HCT116 (cell line): Measurements from ENCODE around the gene PTF1A. TPM values are rescaled to one million over a fixed set of nuclear protein-coding genes. Genes with fewer than 3 reads are reported as not detected.

Experiments
- ATAC-seq: fragments of 200-7000 bp; cut with Tn5 transposase; 2 replicates; pipeline ENCODE4 v1.9.1; 2020; ENCODE audit warnings: mild to moderate bottlenecking, moderate library complexity
- BruUV-seq: library from RNA; stranded (reverse); fragments of 400-500 nt; replicated peaks from 2 replicates; lab custom pipeline; 2021; lab: Mats Ljungman, UMichigan
- CTCF ChIA-PET: fragments of 300-600 bp; sonication (Branson Sonifier 250); formaldehyde crosslinking; loops from one replicate; lab custom pipeline; 2021; ENCODE audit warnings: antibody characterized with exemption; lab: Charles Lee
- POLR2A ChIA-PET: fragments of 300-600, 350-600 bp; sonication (Branson Sonifier 250); formaldehyde crosslinking; loops from one replicate; lab custom pipeline; 2021; ENCODE audit warnings: antibody characterized with exemption; lab: Charles Lee
- RAD21 ChIA-PET, 2 experiments: fragments of 300-600 bp; sonication (Branson Sonifier 250); formaldehyde crosslinking; loops; one replicate each; lab custom pipeline; 2023; ENCODE audit warnings: low total read pairs in 2 of 2; ENCODE audit not compliant: uncharacterized antibody in 2 of 2, unreplicated experiment in 2 of 2, low non-redundant PET in 1 of 2; lab: Charles Lee
- DNase-seq: peaks from one replicate; pipeline ENCODE4 v3.0.0-alpha.2; 2010; ENCODE audit warnings: low read depth, low spot score
- H2AFZ ChIP-seq: fragments of 200-600 bp; shearing (Covaris generic), sonication (generic); 2 replicates; pipeline ENCODE4 v1.6.1; 2017; ENCODE audit warnings: low read depth, mixed run types, mixed read lengths, antibody characterized with exemption, low read length; ENCODE audit not compliant: poor library complexity, severe bottlenecking
- H3K27ac ChIP-seq: 2 replicates; pipeline ENCODE4 v1.5.1; 2012; ENCODE audit warnings: low read depth, low read length
- H3K27me3 ChIP-seq: fragments of 200-600 bp; sonication (generic); 2 replicates; pipeline ENCODE4 v1.6.1; 2016; ENCODE audit warnings: mixed run types, low read length, mixed read lengths; ENCODE audit not compliant: insufficient read depth
- H3K36me3 ChIP-seq, 2 experiments: fragments of 200-500 bp in 1 of 2; fragments of 200-600 bp in 1 of 2; sonication (Bioruptor generic) in 1 of 2; sonication (generic) in 1 of 2; 2 replicates each; pipeline versions ENCODE4 v1.5.1 to v1.6.1; 2014 to 2016; ENCODE audit warnings: low read length in 2 of 2, inconsistent platforms in 1 of 2, mixed read lengths in 1 of 2, mixed run types in 1 of 2; ENCODE audit not compliant: insufficient read depth in 2 of 2, control insufficient read depth in 1 of 2
- H3K4me1 ChIP-seq, 2 experiments: fragments of 200-600 bp in 1 of 2; sonication (generic) in 1 of 2; 2 replicates each; pipeline versions ENCODE4 v1.5.1 to v1.6.1; 2012 to 2017; ENCODE audit warnings: low read length in 2 of 2, inconsistent platforms in 1 of 2, mild to moderate bottlenecking in 1 of 2, mixed read lengths in 1 of 2, mixed run types in 1 of 2, moderate library complexity in 1 of 2; ENCODE audit not compliant: insufficient read depth in 2 of 2, control insufficient read depth in 1 of 2
- H3K4me2 ChIP-seq: fragments of 200-600 bp; sonication (generic); 2 replicates; pipeline ENCODE4 v1.6.1; 2017; ENCODE audit warnings: mixed run types, low read length, mixed read lengths
- H3K4me3 ChIP-seq, 2 experiments: fragments of 200-600 bp in 1 of 2; sonication (generic) in 1 of 2; replicated peaks in 1 of 2; 2 replicates each; pipeline ENCODE4 v1.5.1; 2011 to 2016; ENCODE audit warnings: low read length in 2 of 2, control low read depth in 1 of 2, low read depth in 1 of 2, mild to moderate bottlenecking in 1 of 2, mixed read lengths in 1 of 2, mixed run types in 1 of 2
- H3K79me2 ChIP-seq: fragments of 200-600 bp; sonication (generic); 2 replicates; pipeline ENCODE4 v1.6.1; 2017; ENCODE audit warnings: mild to moderate bottlenecking, mixed run types, low read length, moderate library complexity, mixed read lengths; ENCODE audit not compliant: insufficient read depth
- H3K9ac ChIP-seq: fragments of 200-600 bp; sonication (generic); 2 replicates; pipeline ENCODE4 v1.6.1; 2016; ENCODE audit warnings: low read length, mixed read lengths
- H3K9me2 ChIP-seq: fragments of 200-600 bp; sonication (generic), shearing (Covaris generic); 2 replicates; pipeline ENCODE4 v1.6.1; 2017; ENCODE audit warnings: mixed run types, mild to moderate bottlenecking, moderate library complexity; ENCODE audit not compliant: insufficient read depth
- H3K9me3 ChIP-seq, 2 experiments: fragments of 200-500 bp in 1 of 2; fragments of 200-600 bp in 1 of 2; sonication (Bioruptor generic) in 1 of 2; sonication (generic) in 1 of 2; 2 replicates each; pipeline ENCODE4 v1.6.1; 2014 to 2017; ENCODE audit warnings: low read length in 2 of 2, mixed read lengths in 2 of 2, inconsistent platforms in 1 of 2, low read depth in 1 of 2, mild to moderate bottlenecking in 1 of 2, mixed run types in 1 of 2, moderate library complexity in 1 of 2; ENCODE audit not compliant: control insufficient read depth in 1 of 2, insufficient read depth in 1 of 2
- H4K20me1 ChIP-seq: fragments of 200-600 bp; sonication (generic), shearing (Covaris generic); 2 replicates; pipeline ENCODE4 v1.6.1; 2017; ENCODE audit warnings: mixed run types, mild to moderate bottlenecking, moderate library complexity; ENCODE audit not compliant: insufficient read depth
- ATF3 ChIP-seq: IDR thresholded peaks from 2 replicates; pipeline ENCODE4 v1.6.1; 2012
- EGR1 ChIP-seq: IDR thresholded peaks from 2 replicates; pipeline ENCODE4 v1.6.1; 2012; ENCODE audit warnings: low read depth
- ELF1 ChIP-seq: IDR thresholded peaks from 2 replicates; pipeline ENCODE4 v1.6.1; 2012; ENCODE audit warnings: low read depth, borderline replicate concordance
- EZH2 ChIP-seq: fragments of 200-600 bp; sonication (generic); IDR thresholded peaks from 2 replicates; pipeline ENCODE4 v1.6.1; 2017; ENCODE audit warnings: antibody characterized with exemption, mixed run types
- EZH2phosphoT487 ChIP-seq: fragments of 200-600 bp; IDR thresholded peaks from 2 replicates; pipeline ENCODE4 v1.6.1; 2018; ENCODE audit warnings: antibody characterized with exemption, borderline replicate concordance
- FOSL1 ChIP-seq: IDR thresholded peaks from 2 replicates; pipeline ENCODE4 v1.6.1; 2012; ENCODE audit warnings: low read depth
- JUND ChIP-seq: IDR thresholded peaks from 2 replicates; pipeline ENCODE4 v1.6.1; 2012
- POLR2A ChIP-seq: IDR thresholded peaks from 2 replicates; pipeline ENCODE4 v1.7.0; 2011; ENCODE audit warnings: borderline replicate concordance; ENCODE audit not compliant: insufficient read depth, insufficient read length; ENCODE audit errors: extremely low read depth
- POLR2AphosphoS5 ChIP-seq: IDR thresholded peaks from 2 replicates; pipeline ENCODE4 v1.6.1; 2011; ENCODE audit warnings: mild to moderate bottlenecking, low read depth, low read length, moderate library complexity
- SP1 ChIP-seq: IDR thresholded peaks from 2 replicates; pipeline ENCODE4 v1.6.1; 2012; ENCODE audit warnings: low read depth
- SRF ChIP-seq: IDR thresholded peaks from 2 replicates; pipeline ENCODE4 v1.6.1; 2012; ENCODE audit warnings: low read depth
- TCF7L2 ChIP-seq: IDR thresholded peaks from 2 replicates; pipeline ENCODE4 v1.7.0; 2011; ENCODE audit warnings: borderline replicate concordance, inconsistent platforms; ENCODE audit not compliant: insufficient read depth, insufficient read length; ENCODE audit errors: extremely low read depth
- YY1 ChIP-seq: IDR thresholded peaks from 2 replicates; pipeline ENCODE4 v1.6.1; 2011; ENCODE audit warnings: low read length, low read depth, moderate library complexity, mild to moderate bottlenecking; ENCODE audit not compliant: insufficient replicate concordance; ENCODE audit errors: extremely low read depth
- ZBTB33 ChIP-seq: IDR thresholded peaks from 2 replicates; pipeline ENCODE4 v1.6.1; 2011; ENCODE audit warnings: mild to moderate bottlenecking, low read length, moderate library complexity; ENCODE audit not compliant: insufficient replicate concordance; ENCODE audit errors: extremely low read depth
- intact Hi-C: fragments of 100-400 bp; cut with micrococcal nuclease; formaldehyde crosslinking; loops from 2 replicates; pipeline ENCODE4 v1.10.0; 2022
- total RNA-seq: library from RNA; stranded (reverse); gene quantifications from one replicate; pipeline ENCODE4 v1.2.1, GENCODE V29; 2021; ENCODE audit not compliant: unreplicated experiment
- TF ChIP-seq, protein P1 (sequence below), 3 experiments: fragments of 200-600 bp in 1 of 3; sonication (generic) in 1 of 3; IDR thresholded peaks in 2 of 3; conservative IDR thresholded peaks in 1 of 3; 2 replicates each; pipeline ENCODE4 v1.5.1; 2012 to 2017; ENCODE audit warnings: low read depth in 2 of 3, low read length in 2 of 3, antibody characterized with exemption in 1 of 3, borderline replicate concordance in 1 of 3, control low read depth in 1 of 3, mild to moderate bottlenecking in 1 of 3, mixed read lengths in 1 of 3, mixed run types in 1 of 3, moderate library complexity in 1 of 3; ENCODE audit not compliant: insufficient read depth in 1 of 3
- TF ChIP-seq, protein P2 (sequence below): IDR thresholded peaks from 2 replicates; pipeline ENCODE4 v1.6.1; 2012

Gene PTF1A
- total RNA-seq, 1 experiment from 2014 or later = not detected

DNA sequence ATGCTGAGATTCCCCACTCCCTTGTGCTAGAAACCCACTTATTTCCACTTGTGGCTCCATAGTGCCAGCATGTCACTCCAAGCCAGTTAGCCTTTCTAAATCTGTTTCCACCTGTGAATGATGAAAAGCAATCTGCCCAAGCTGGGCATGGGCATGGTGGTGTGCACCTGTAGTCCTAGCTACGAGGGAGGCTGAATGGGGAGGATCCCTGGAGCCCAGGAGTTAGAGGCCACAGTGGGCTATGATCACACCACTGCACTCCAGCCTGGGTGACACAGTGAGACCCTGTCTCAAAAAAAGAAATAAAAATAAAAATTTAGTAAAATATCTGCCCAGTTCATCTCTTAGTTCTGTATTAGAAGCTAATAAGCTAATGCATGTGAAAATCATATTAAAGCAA is 5.0 kb upstream of the PTF1A start:
- Histone ChIP-seq H3K36me3 (no peaks in the 10 kb centered on the region), H4K20me1 (no peaks in the 10 kb centered on the region), H3K9ac (no peak overlapping the region), H3K79me2 (no peaks in the 10 kb centered on the region), H3K4me2 (no peak overlapping the region), H3K27ac (no peak overlapping the region), H3K9me3 (no peaks in the 10 kb centered on the region), H3K27me3 (peaks cover 28% of the 10 kb centered on the region), H2AFZ (no peak overlapping the region), H3K9me2 (no peaks in the 10 kb centered on the region), H3K4me3 (no peak overlapping the region), H3K4me1 (no peaks in the 10 kb centered on the region)
- TF ChIP-seq EGR1 = no peak
- TF ChIP-seq POLR2AphosphoS5 = no peak
- TF ChIP-seq ELF1 = no peak
- no peak for TF ChIP-seq EZH2
- no peak for TF ChIP-seq ATF3
- no peak for TF ChIP-seq SRF
- TF ChIP-seq TCF7L2 = no peak
- POLR2A ChIA-PET = no interaction called here
- ATAC-seq (no peak), DNase-seq (no peak)
- RAD21 ChIA-PET = no interaction called here
- intact Hi-C loops = no loop called here
- BruUV-seq = no TSS peak
- CTCF ChIA-PET = interaction anchor here (1.2 kb wide), 1 partner anchor 29 kb away, joined by 3 read pairs; no protein-coding TSS in a partner anchor

DNA sequence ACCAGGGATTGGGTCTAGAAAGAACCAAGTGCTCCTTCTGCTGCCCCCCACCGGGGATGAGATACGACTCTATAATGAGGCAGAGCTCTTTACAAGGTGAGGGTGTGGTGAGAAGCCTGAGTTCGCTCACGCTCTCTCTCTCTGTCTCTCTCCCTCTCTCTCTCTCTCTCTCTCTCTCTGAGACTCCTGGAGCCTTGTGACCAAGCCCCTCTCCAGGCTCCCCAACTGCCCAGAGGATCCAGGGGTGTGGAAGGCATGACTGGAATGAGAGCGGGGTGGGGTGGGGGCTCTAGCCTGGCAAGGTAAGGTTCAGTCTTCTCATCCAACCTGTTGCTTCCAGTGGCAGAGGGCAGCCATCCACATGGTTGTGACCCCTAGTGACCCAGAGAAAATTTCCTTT is 3.1 kb upstream of the PTF1A start:
- Histone ChIP-seq H3K36me3 (no peaks in the 10 kb centered on the region), H2AFZ (no peak overlapping the region), H3K27ac (no peak overlapping the region), H4K20me1 (no peaks in the 10 kb centered on the region), H3K9me2 (no peaks in the 10 kb centered on the region), H3K9ac (no peak overlapping the region), H3K27me3 (peaks cover 16% of the 10 kb centered on the region), H3K4me1 (no peaks in the 10 kb centered on the region), H3K4me3 (no peak overlapping the region), H3K79me2 (no peaks in the 10 kb centered on the region), H3K4me2 (no peak overlapping the region), H3K9me3 (no peaks in the 10 kb centered on the region)
- intact Hi-C loops = no loop called here
- DNase-seq (no peak), ATAC-seq (no peak)
- no TSS peak for BruUV-seq
- ChIA-PET CTCF (no interaction called here), POLR2A (no interaction called here), RAD21 (no interaction called here)
- TF ChIP-seq, protein P1, sequence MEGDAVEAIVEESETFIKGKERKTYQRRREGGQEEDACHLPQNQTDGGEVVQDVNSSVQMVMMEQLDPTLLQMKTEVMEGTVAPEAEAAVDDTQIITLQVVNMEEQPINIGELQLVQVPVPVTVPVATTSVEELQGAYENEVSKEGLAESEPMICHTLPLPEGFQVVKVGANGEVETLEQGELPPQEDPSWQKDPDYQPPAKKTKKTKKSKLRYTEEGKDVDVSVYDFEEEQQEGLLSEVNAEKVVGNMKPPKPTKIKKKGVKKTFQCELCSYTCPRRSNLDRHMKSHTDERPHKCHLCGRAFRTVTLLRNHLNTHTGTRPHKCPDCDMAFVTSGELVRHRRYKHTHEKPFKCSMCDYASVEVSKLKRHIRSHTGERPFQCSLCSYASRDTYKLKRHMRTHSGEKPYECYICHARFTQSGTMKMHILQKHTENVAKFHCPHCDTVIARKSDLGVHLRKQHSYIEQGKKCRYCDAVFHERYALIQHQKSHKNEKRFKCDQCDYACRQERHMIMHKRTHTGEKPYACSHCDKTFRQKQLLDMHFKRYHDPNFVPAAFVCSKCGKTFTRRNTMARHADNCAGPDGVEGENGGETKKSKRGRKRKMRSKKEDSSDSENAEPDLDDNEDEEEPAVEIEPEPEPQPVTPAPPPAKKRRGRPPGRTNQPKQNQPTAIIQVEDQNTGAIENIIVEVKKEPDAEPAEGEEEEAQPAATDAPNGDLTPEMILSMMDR (IDR thresholded peaks at IDR 0.05 in 2 of 3, conservative IDR thresholded peaks at IDR 0.05 in 1 of 3; ENCODE audit: borderline replicate concordance in 1 of 3, insufficient read depth in 1 of 3, low read depth in 2 of 3, low read length in 2 of 3) = no peak
- TF ChIP-seq EZH2phosphoT487 (no peak), ZBTB33 (no peak), POLR2A (no peak), ELF1 (no peak), FOSL1 (no peak), ATF3 (no peak), SP1 (no peak), YY1 (no peak), POLR2AphosphoS5 (no peak), EZH2 (no peak), JUND (no peak), EGR1 (no peak), TCF7L2 (no peak)
- TF ChIP-seq, protein P2, sequence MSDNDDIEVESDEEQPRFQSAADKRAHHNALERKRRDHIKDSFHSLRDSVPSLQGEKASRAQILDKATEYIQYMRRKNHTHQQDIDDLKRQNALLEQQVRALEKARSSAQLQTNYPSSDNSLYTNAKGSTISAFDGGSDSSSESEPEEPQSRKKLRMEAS = no peak
